ENCODE measurements around the gene A1BG.

- TF ChIP-seq CTCF (IDR thresholded peaks at IDR 0.05; ENCODE audit: insufficient read depth, low read length, poor library complexity, severe bottlenecking) (no peak), EZH2phosphoT487 (conservative IDR thresholded peaks at IDR 0.05; ENCODE audit: low read length) (no peak)
Measured at GRCh38 chr19:58311345-58311865, 41.9 kb downstream of the A1BG start.

All from SU-DHL-6 (cell line).